GM18519 (cell line): ENCODE results near the gene THADA.
"Not testable (repeated sequence)": the region's sequence is repeated elsewhere in the genome, so short reads cannot be mapped to it uniquely, and the experiment has no call there.

Experiments used
- ATAC-seq: cut with Tn5 transposase; IDR thresholded peaks from one replicate; pipeline ENCODE4 v1.9.1; 2021; ENCODE audit warnings: mild to moderate bottlenecking, moderate library complexity; ENCODE audit not compliant: unreplicated experiment, low FRiP score

THADA gene

GRCh38 chr2:43203373-43203772, 392.5 kb downstream of the THADA start:
- ATAC-seq = no peak

DNA sequence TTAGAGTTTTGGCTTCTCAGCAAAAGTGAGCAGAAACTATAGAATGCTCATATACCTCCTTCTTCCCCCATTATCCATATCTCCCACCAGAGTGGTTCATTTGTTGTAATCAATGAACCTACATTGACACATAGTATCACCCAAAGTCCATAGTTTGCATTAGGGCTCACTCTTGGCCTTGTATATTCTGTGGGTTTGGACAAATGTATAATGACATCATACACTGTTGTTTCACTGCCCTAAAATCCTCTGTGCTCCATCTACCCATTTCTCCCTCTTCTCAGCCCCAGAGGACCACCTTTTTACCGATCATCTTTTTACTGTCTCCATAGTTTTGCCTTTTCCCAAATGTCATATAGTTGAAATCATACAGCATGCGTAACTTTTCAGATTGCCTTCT, 393.5 kb downstream of the THADA start:
- ATAC-seq = no peak

GRCh38 chr2:43201497-43201896, 394.3 kb downstream of the THADA start:
- ATAC-seq = no peak

DNA sequence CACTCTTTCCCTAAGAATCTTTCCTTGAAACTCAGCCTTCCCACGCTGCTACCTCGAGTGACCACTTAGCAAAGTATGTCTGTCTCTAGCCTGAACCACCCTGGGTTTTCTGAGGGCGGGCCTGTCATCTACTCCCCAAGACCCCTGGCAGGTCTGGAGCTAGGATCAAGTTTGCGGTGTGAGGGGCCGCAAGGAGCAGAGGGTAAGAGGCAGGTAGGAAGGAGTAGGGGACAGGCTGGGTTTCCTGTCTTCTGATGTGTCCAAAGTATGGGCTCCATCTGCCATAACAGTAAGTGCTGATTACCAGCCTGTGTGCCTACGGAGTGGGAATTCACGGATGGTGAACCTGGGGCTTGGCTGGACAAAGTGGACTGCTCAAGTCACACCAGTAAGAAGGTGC, 394.8 kb downstream of the THADA start:
- ATAC-seq = no peak

DNA sequence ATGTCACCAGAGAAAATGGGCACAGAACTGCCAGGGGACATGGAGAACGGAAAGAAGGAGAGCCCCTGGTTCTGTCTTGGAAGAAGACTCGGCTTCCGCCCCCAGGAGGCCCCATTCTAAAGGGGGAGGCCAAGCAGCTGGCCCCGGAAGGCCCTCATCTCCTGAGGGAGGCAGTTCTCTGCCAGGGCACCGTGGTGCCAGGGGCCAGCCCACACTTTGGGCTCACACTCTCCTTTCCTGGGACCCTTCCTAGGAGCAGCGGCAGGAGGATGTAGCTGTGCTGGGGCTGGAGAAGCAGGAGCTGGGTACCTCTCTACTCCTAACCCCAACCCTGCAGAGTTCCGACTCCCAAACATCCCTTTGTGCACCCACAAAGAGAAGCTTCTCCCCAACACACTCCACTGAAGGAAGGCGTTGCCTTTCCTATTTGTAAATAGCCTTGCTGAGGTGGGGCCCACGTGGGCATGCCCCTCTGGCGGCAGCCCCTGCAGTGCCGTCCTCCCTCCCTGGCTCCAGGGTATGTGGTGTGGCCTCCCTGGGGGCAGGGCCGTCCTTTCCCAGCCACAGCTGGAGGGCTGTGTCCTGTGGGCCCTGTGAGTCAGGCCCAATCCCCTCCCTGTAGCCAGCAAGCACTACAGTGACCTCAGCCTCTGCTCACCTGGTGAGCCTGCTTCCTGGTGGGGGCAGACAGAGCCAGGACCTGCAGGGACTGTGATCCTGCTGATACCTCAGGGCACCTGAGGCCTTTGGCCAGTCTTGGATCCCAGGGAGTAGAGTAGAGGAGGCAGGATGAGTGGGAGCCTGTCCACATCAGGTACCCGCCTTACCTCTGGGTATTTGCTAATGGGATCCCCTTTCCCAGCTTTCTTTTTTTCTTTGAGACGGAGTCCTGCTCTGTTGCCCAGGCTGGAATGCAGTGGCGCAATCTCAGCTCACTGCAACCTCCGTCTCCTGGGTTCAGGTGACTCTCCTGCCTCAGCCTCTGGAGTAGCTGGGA, 396.0 kb downstream of the THADA start:
- ATAC-seq = no peak

GRCh38 chr2:43198263-43198662, 397.6 kb downstream of the THADA start:
- ATAC-seq = no peak

GRCh38 chr2:43197588-43197896, 398.3 kb downstream of the THADA start:
- no peak for ATAC-seq

- no peak for ATAC-seq
These were observed 398.9 kb downstream of the THADA start for GRCh38 chr2:43196768-43197587.

DNA sequence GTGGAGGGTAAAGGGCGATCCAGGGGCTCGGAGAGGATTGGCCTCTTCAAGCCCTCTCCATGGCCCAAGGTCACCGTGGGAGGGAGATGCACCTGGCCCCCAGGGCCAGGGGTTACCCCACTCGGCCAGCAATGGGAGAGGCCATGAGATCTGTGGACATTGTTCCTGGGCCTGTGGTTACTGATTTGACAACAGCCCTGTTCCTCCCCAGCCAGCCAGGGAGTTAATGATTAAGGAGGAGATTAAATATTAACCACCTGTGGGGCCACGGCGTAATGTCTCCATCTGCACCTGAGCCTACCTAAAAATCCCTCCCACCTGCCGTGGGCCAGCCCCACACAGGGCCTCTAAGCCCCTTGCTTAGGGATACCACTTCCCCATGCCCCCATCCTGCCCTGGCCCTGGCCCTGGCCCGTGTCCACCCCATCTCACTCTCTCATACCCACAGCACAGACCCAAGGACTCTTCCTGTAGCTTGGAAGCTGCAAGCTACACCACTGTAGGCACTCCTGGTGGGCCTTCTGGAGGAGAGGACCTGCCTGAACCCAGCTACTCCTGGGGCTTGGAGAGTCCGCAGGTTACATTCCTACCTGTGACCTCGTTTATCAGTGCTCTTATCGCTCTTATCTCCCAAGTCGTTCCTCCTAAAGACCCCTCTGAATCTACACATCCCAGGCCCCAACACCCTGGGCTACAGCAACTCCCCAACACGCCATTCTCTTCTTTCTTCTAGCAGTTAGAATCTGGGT, 401.5 kb downstream of the THADA start:
- no peak for ATAC-seq

- no peak for ATAC-seq
These were observed 402.2 kb downstream of the THADA start for GRCh38 chr2:43193652-43194120.

- no peak for ATAC-seq
These were observed 402.8 kb downstream of the THADA start for GRCh38 chr2:43192744-43193651.

GRCh38 chr2:43191947-43192516, 403.8 kb downstream of the THADA start:
- no peak for ATAC-seq

- no peak for ATAC-seq
These were observed 405.4 kb downstream of the THADA start for GRCh38 chr2:43190311-43191052.

DNA sequence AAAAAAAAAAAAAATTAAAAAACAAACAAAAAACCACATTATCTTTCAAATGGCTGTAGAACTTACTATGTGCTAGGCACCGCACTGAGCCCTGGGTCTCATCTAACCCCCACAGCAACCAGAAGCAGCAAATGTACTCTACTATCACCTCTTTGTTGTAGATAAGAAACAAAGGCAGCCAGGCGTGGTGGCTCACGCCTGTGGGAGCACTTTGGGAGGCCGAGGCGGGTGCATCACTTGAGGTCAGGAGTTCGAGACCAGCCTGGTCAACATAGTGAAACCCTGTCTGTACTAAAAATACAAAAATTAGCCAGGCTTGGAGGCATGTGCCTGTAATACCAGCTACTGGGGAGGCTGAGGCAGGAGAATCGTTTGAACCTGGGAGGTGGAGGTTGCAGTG, 406.0 kb downstream of the THADA start:
- ATAC-seq = not testable (repeated sequence)

- no peak for ATAC-seq
These were observed 407.1 kb downstream of the THADA start for GRCh38 chr2:43188561-43189386.

GRCh38 chr2:43186679-43187374, 409.0 kb downstream of the THADA start:
- no peak for ATAC-seq

GRCh38 chr2:43186321-43186678, 409.5 kb downstream of the THADA start:
- ATAC-seq = no peak
